T47D (cell line): ENCODE data around the gene COL18A1.

Experiments used
- DNase-seq, 2 experiments: peaks; one replicate each; pipeline versions ENCODE4 v3.0.0 to v3.0.0-alpha.2; 2011 to 2012; ENCODE audit warnings: low read depth in 1 of 2, low spot score in 1 of 2
- JUND ChIP-seq: IDR thresholded peaks from 2 replicates; pipeline ENCODE4 v1.6.1; 2012; ENCODE audit warnings: low read depth
- in situ Hi-C: cut with HindIII; loops from 2 replicates; pipeline ENCODE4 v1.10.0; 2016; ENCODE audit warnings: low sequenced_read_pairs, low pct_unique_long_range_greater_than_20kb

Gene COL18A1

GRCh38 chr21:45443595-45444181 lies 38.7 kb downstream of the COL18A1 start:
- DNase-seq: peak; percentile 81 to 85
- in situ Hi-C loops: no loop called here
- TF ChIP-seq JUND: no peak

GRCh38 chr21:45444385-45444784 lies 39.4 kb downstream of the COL18A1 start:
- DNase-seq: no peak
- no peak for TF ChIP-seq JUND
- in situ Hi-C loops: no loop called here

GRCh38 chr21:45445369-45445768 lies 40.4 kb downstream of the COL18A1 start:
- DNase-seq: no peak
- no peak for TF ChIP-seq JUND
- in situ Hi-C loops: no loop called here

GRCh38 chr21:45447821-45448220 lies 42.9 kb downstream of the COL18A1 start:
- no peak for TF ChIP-seq JUND
- DNase-seq: peak in 1 of 2 experiments; percentile 27
- in situ Hi-C loops: no loop called here

GRCh38 chr21:45448283-45448809 lies 43.4 kb downstream of the COL18A1 start:
- in situ Hi-C loops: no loop called here
- DNase-seq: no peak
- TF ChIP-seq JUND: no peak

- in situ Hi-C loops: no loop called here
- no peak for TF ChIP-seq JUND
- DNase-seq: no peak
Measured at GRCh38 chr21:45448810-45449657, 44.1 kb downstream of the COL18A1 start.

- no peak for TF ChIP-seq JUND
- in situ Hi-C loops: no loop called here
- no peak for DNase-seq
Measured at GRCh38 chr21:45449658-45450422, 44.9 kb downstream of the COL18A1 start.

GRCh38 chr21:45450423-45451090 lies 45.6 kb downstream of the COL18A1 start:
- in situ Hi-C loops: no loop called here
- no peak for DNase-seq
- no peak for TF ChIP-seq JUND

- DNase-seq: no peak
- TF ChIP-seq JUND: no peak
- in situ Hi-C loops: no loop called here
Measured at GRCh38 chr21:45451091-45451740, 46.3 kb downstream of the COL18A1 start.

GRCh38 chr21:45451771-45452182 lies 46.8 kb downstream of the COL18A1 start:
- no peak for TF ChIP-seq JUND
- no peak for DNase-seq
- in situ Hi-C loops: no loop called here

- no peak for DNase-seq
- in situ Hi-C loops: no loop called here
- TF ChIP-seq JUND: no peak
Measured at GRCh38 chr21:45452696-45453307, 47.8 kb downstream of the COL18A1 start.
